ENCODE measurements around the gene KLHL4. TPM values are rescaled to one million over a fixed set of nuclear protein-coding genes. Genes with fewer than 3 reads are reported as not detected.

KLHL4 gene
- total and polyA plus RNA-seq, 2 of the 8 experiments (the other 6 are each of a cell fraction or from before 2014, with no cell fraction given) = 8.8 to 16.0 TPM

- Histone ChIP-seq H3K9me3 (ENCODE audit: insufficient read depth in 2 of 2, low read depth in 1 of 2, low read length in 1 of 2) (no peaks in the 10 kb centered on the region), H3K27ac (ENCODE audit: low read depth, low read length) (no peak overlapping the region), H4K8ac (ENCODE audit: extremely low read depth, insufficient read depth, low read length) (no peak overlapping the region), H2BK12ac (ENCODE audit: low read depth, low read length) (no peak overlapping the region), H3K14ac (ENCODE audit: insufficient read length) (no peak overlapping the region), H3K36me3 (ENCODE audit: control insufficient read depth in 2 of 4, insufficient read depth in 4 of 4, low read length in 3 of 4) (no peaks in the 10 kb centered on the region), H4K91ac (replicated peaks; ENCODE audit: insufficient read length, low read length) (no peak overlapping the region), H2BK20ac (ENCODE audit: low read length) (no peak overlapping the region), H3K23me2 (ENCODE audit: low read depth, low read length) (no peaks in the 10 kb centered on the region), H2BK120ac (replicated peaks; ENCODE audit: low read depth, low read length) (no peak overlapping the region), H2AK5ac (ENCODE audit: low read depth, low read length) (no peak overlapping the region), H3K56ac (replicated peaks; ENCODE audit: insufficient read length, low read depth, low read length) (no peak overlapping the region), H3K4ac (replicated peaks; ENCODE audit: insufficient read length, low read depth, low read length) (no peak overlapping the region), H3K4me2 (ENCODE audit: insufficient read depth in 1 of 2, low read depth in 2 of 2, low read length in 2 of 2) (no peak overlapping the region), H3K4me3 (ENCODE audit: extremely low read depth in 1 of 4, insufficient read depth in 2 of 4, low read depth in 3 of 4, low read length in 4 of 4) (no peak overlapping the region), H3K9ac (replicated peaks in 1 of 4; ENCODE audit: extremely low read depth in 1 of 4, low read depth in 3 of 4, low read length in 3 of 4) (no peak overlapping the region), H4K5ac (ENCODE audit: insufficient read length, low read depth, low read length) (no peak overlapping the region), H3K23ac (ENCODE audit: insufficient read length) (no peak overlapping the region), H3K79me1 (ENCODE audit: low read depth, low read length) (no peaks in the 10 kb centered on the region), H2BK5ac (ENCODE audit: low read depth, low read length) (no peak overlapping the region), H3K27me3 (replicated peaks in 1 of 4; ENCODE audit: control insufficient read depth in 3 of 4, extremely low read depth in 1 of 4, insufficient read depth in 3 of 4, low read length in 3 of 4) (no peaks in the 10 kb centered on the region), H2AFZ (ENCODE audit: low read length) (no peak overlapping the region), H3K18ac (ENCODE audit: extremely low read depth, low read length) (no peak overlapping the region), H3K4me1 (replicated peaks in 1 of 4; ENCODE audit: control insufficient read depth in 3 of 4, insufficient read depth in 4 of 4, low read length in 3 of 4) (no peaks in the 10 kb centered on the region), H2BK15ac (ENCODE audit: low read length) (no peak overlapping the region), H3K79me2 (ENCODE audit: control insufficient read depth in 1 of 2, insufficient read depth in 2 of 2, low read length in 2 of 2) (no peaks in the 10 kb centered on the region), H4K20me1 (replicated peaks in 1 of 2; ENCODE audit: control insufficient read depth in 1 of 2, insufficient read depth in 2 of 2, low read length in 2 of 2) (no peaks in the 10 kb centered on the region)
- 76% methylated on average over 3 of the region's 3 CpGs; no CpG with 5 or more reads in 1 of the 2 experiments for WGBS, 2 experiments (ENCODE audit: extremely low coverage in 1 of 2, insufficient coverage in 1 of 2, insufficient read length in 1 of 2, insufficient replicate concordance in 2 of 2, low coverage in 1 of 2, low lambda C conversion rate in 2 of 2, missing lambda C conversion rate in 1 of 2)
- no peak for FAIRE-seq
- CTCF ChIA-PET (ENCODE audit: partially characterized antibody) = no interaction called here
- POLR2A ChIA-PET (ENCODE audit: partially characterized antibody) = no interaction called here
- TF ChIP-seq POU5F1 (IDR thresholded peaks at IDR 0.05; ENCODE audit: low read depth, low read length) = no peak
- TF ChIP-seq SAP30 (IDR thresholded peaks at IDR 0.05; ENCODE audit: insufficient read depth, insufficient replicate concordance, low read length) = no peak
- TF ChIP-seq SP2 (IDR thresholded peaks at IDR 0.05; ENCODE audit: low read length) = no peak
- no peak for TF ChIP-seq RXRA (IDR thresholded peaks at IDR 0.05; ENCODE audit: insufficient read depth, low read depth, low read length)
- TF ChIP-seq SP1 (IDR thresholded peaks at IDR 0.05; ENCODE audit: low read depth, low read length) = no peak
- no peak for TF ChIP-seq EP300 (IDR thresholded peaks at IDR 0.05; ENCODE audit: borderline replicate concordance in 1 of 2, low read depth in 2 of 2, low read length in 2 of 2)
- no peak for TF ChIP-seq CREB1 (IDR thresholded peaks at IDR 0.05)
- no peak for DNase-seq (ENCODE audit: low read depth in 1 of 2, low spot score in 2 of 2)
Observed at GRCh38 chrX:87572901-87573300, 55.3 kb downstream of the KLHL4 start.
